HepG2 (cell line): ENCODE data around the gene DNMT3L. TPM values are rescaled to one million over a fixed set of nuclear protein-coding genes. Genes with fewer than 3 reads are reported as not detected.

Experiments used
- CCAR2 ChIP-seq: fragments of 200-400 bp; formaldehyde crosslinking; optimal IDR thresholded peaks from 2 replicates; pipeline ENCODE3; 2018; ENCODE audit warnings: low read depth, mild to moderate bottlenecking, low read length, moderate library complexity
- GTF2F1 ChIP-seq: fragments of 150-350 bp; IDR thresholded peaks from 2 replicates; pipeline ENCODE4 v1.6.1; 2014; ENCODE audit warnings: low read length
- NR2C2 ChIP-seq: sonication (generic); formaldehyde crosslinking; IDR thresholded peaks from 2 replicates; pipeline ENCODE4 v1.4.0; 2020; ENCODE audit warnings: missing genetic modification reagents, mild to moderate bottlenecking, moderate library complexity, borderline replicate concordance
- SP2 ChIP-seq: sonication (generic); formaldehyde crosslinking; IDR thresholded peaks from 2 replicates; pipeline ENCODE4 v1.5.1; 2020; ENCODE audit warnings: mild to moderate bottlenecking, missing genetic modification reagents
- SPEN ChIP-seq: sonication (generic); formaldehyde crosslinking; IDR thresholded peaks from 2 replicates; pipeline ENCODE4 v1.5.1; 2020; ENCODE audit warnings: low read depth, mild to moderate bottlenecking, missing genetic modification reagents
- TBX2 ChIP-seq: sonication (generic); formaldehyde crosslinking; IDR thresholded peaks from 2 replicates; pipeline ENCODE4 v1.5.0; 2020; ENCODE audit warnings: missing genetic modification reagents, mild to moderate bottlenecking, borderline replicate concordance
- TMF1 ChIP-seq: sonication (generic); formaldehyde crosslinking; IDR thresholded peaks from 2 replicates; pipeline ENCODE4 v1.8.1; 2022; ENCODE audit warnings: low read depth, missing genetic modification reagents
- ZBTB38 ChIP-seq: sonication (generic); formaldehyde crosslinking; IDR thresholded peaks from 2 replicates; pipeline ENCODE4 v1.5.1; 2020; ENCODE audit warnings: mild to moderate bottlenecking, missing genetic modification reagents
- ZFP90 ChIP-seq: sonication (generic); formaldehyde crosslinking; IDR thresholded peaks from 2 replicates; pipeline ENCODE4 v1.8.0; 2022; ENCODE audit warnings: missing genetic modification reagents, mild to moderate bottlenecking, inconsistent platforms, borderline replicate concordance
- ZFYVE20 ChIP-seq: sonication (generic); formaldehyde crosslinking; IDR thresholded peaks from 2 replicates; pipeline ENCODE4 v1.8.0; 2023; ENCODE audit warnings: low read depth, mild to moderate bottlenecking, moderate library complexity, missing genetic modification reagents, borderline replicate concordance
- ZNF17 ChIP-seq: sonication (generic); formaldehyde crosslinking; IDR thresholded peaks from 2 replicates; pipeline ENCODE4 v1.5.0; 2020; ENCODE audit warnings: mild to moderate bottlenecking, missing genetic modification reagents
- ZNF30 ChIP-seq: sonication (generic); formaldehyde crosslinking; IDR thresholded peaks from 2 replicates; pipeline ENCODE4 v1.5.0; 2020; ENCODE audit warnings: mild to moderate bottlenecking, missing genetic modification reagents
- ZNF562 ChIP-seq: sonication (generic); formaldehyde crosslinking; IDR thresholded peaks from 2 replicates; pipeline ENCODE4 v1.8.0; 2022; ENCODE audit warnings: missing genetic modification reagents, borderline replicate concordance
- polyA plus RNA-seq, 8 experiments: library from polyadenylated mRNA; depleted of rRNA in 3 of 8; stranded (reverse) in 7 of 8; unstranded in 1 of 8; fragments of >200 nt; fragmentation: Illumina TruSeq in 4 of 8; extraction: Trizol in 4 of 8; gene quantifications; 2 replicates each; pipeline versions ENCODE4 v1.2.1 to v1.2.3, GENCODE V29; 2011 to 2016; ENCODE audit warnings: low read depth in 4 of 8, missing spikeins in 1 of 8, mixed read lengths in 1 of 8; ENCODE audit not compliant: insufficient read depth in 1 of 8
- total RNA-seq, 5 experiments: library from RNA; depleted of rRNA; stranded (reverse); fragments of >200 nt; fragmentation: Illumina TruSeq; extraction: Trizol; gene quantifications; 2 replicates each; pipeline ENCODE4 v1.2.3, GENCODE V29; 2016; ENCODE audit warnings: low read depth in 1 of 5
- TF ChIP-seq, protein P1 (sequence below): sonication (generic); formaldehyde crosslinking; IDR thresholded peaks from 2 replicates; pipeline ENCODE4 v1.8.1; 2023; ENCODE audit warnings: mild to moderate bottlenecking, missing genetic modification reagents, borderline replicate concordance
- TF ChIP-seq, protein P2 (sequence below): sonication (generic); formaldehyde crosslinking; IDR thresholded peaks from 2 replicates; pipeline ENCODE4 v1.4.0; 2020; ENCODE audit warnings: missing genetic modification reagents, borderline replicate concordance
- TF ChIP-seq, protein P3 (sequence below): IDR thresholded peaks from 2 replicates; pipeline ENCODE4 v1.4.0; 2020; ENCODE audit warnings: mild to moderate bottlenecking, missing genetic modification reagents
- TF ChIP-seq, protein P4 (sequence below): sonication (generic); formaldehyde crosslinking; IDR thresholded peaks from 2 replicates; pipeline ENCODE4 v1.5.0; 2020; ENCODE audit warnings: mild to moderate bottlenecking, missing genetic modification reagents

DNMT3L gene
- total and polyA plus RNA-seq, 2 of the 13 experiments (the other 11 are each of a cell fraction or from before 2014, with no cell fraction given), result 0.75 to 1.7 TPM

DNA sequence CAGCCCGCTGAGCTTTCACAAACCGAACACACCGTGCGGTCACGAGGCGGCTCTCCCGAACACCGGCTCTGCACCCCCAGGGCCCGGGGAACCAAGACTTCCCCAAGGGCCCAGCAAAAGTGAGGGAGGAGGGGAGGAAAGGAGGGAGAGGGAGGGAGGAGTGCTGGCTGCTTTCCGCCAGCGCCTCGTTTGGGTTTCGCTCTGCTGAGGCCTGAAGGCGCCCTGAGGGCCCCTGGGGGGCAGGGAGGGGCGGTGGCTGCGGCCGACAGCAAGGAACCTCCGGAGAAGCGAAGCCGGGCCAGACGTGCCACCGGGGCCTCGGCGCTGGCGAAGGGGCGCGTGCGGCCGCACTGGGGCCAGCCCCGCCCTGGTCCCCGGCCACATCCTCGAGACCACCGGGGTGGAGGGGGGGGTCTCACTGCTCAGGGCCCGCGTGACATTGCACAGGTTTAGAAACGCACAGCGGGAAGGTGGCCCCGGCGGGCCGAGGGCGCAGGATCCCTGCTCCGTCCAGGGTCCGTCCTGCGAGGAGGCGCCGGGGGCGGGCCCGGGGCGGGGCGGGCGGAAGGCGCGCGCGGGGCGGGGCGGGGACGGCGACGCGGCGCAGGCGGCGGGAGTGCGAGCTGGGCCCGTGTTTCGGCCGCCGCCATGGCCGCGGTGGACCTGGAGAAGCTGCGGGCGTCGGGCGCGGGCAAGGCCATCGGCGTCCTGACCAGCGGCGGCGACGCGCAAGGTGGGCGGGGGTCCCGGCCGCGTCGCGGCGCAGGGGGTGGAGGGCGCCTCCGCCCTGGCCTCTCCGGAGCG, 38.0 kb upstream of the DNMT3L start, which contains the start of gene PFKL (continued):
- TF ChIP-seq SPEN, result peak; percentile 69
- TF ChIP-seq, protein P1, sequence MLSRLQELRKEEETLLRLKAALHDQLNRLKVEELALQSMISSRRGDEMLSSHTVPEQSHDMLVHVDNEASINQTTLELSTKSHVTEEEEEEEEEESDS (CRISPR knock-in tag), result 0 out of 2 replicates have a peak, but pooled peaks have one; percentile 46
- no peak for TF ChIP-seq ZFYVE20 (CRISPR knock-in tag)
- no peak for TF ChIP-seq ZNF562 (CRISPR knock-in tag)
- peak; percentile 18; the same call in 1 of the 2 replicates for TF ChIP-seq SP2 (CRISPR knock-in tag)
- peak; percentile 61; the same call in 1 of the 2 replicates for TF ChIP-seq TBX2
- 0 out of 2 replicates have a peak, but pooled peaks have one; percentile 52 for TF ChIP-seq ZNF30 (CRISPR knock-in tag)
- no peak for TF ChIP-seq ZNF17 (CRISPR knock-in tag)
- TF ChIP-seq, protein P2, sequence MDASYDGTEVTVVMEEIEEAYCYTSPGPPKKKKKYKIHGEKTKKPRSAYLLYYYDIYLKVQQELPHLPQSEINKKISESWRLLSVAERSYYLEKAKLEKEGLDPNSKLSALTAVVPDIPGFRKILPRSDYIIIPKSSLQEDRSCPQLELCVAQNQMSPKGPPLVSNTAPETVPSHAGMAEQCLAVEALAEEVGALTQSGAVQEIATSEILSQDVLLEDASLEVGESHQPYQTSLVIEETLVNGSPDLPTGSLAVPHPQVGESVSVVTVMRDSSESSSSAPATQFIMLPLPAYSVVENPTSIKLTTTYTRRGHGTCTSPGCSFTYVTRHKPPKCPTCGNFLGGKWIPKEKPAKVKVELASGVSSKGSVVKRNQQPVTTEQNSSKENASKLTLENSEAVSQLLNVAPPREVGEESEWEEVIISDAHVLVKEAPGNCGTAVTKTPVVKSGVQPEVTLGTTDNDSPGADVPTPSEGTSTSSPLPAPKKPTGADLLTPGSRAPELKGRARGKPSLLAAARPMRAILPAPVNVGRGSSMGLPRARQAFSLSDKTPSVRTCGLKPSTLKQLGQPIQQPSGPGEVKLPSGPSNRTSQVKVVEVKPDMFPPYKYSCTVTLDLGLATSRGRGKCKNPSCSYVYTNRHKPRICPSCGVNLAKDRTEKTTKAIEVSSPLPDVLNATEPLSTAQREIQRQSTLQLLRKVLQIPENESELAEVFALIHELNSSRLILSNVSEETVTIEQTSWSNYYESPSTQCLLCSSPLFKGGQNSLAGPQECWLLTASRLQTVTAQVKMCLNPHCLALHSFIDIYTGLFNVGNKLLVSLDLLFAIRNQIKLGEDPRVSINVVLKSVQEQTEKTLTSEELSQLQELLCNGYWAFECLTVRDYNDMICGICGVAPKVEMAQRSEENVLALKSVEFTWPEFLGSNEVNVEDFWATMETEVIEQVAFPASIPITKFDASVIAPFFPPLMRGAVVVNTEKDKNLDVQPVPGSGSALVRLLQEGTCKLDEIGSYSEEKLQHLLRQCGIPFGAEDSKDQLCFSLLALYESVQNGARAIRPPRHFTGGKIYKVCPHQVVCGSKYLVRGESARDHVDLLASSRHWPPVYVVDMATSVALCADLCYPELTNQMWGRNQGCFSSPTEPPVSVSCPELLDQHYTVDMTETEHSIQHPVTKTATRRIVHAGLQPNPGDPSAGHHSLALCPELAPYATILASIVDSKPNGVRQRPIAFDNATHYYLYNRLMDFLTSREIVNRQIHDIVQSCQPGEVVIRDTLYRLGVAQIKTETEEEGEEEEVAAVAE (CRISPR knock-in tag), result peak; percentile 40; the same call in 1 of the 2 replicates
- TF ChIP-seq, protein P3, sequence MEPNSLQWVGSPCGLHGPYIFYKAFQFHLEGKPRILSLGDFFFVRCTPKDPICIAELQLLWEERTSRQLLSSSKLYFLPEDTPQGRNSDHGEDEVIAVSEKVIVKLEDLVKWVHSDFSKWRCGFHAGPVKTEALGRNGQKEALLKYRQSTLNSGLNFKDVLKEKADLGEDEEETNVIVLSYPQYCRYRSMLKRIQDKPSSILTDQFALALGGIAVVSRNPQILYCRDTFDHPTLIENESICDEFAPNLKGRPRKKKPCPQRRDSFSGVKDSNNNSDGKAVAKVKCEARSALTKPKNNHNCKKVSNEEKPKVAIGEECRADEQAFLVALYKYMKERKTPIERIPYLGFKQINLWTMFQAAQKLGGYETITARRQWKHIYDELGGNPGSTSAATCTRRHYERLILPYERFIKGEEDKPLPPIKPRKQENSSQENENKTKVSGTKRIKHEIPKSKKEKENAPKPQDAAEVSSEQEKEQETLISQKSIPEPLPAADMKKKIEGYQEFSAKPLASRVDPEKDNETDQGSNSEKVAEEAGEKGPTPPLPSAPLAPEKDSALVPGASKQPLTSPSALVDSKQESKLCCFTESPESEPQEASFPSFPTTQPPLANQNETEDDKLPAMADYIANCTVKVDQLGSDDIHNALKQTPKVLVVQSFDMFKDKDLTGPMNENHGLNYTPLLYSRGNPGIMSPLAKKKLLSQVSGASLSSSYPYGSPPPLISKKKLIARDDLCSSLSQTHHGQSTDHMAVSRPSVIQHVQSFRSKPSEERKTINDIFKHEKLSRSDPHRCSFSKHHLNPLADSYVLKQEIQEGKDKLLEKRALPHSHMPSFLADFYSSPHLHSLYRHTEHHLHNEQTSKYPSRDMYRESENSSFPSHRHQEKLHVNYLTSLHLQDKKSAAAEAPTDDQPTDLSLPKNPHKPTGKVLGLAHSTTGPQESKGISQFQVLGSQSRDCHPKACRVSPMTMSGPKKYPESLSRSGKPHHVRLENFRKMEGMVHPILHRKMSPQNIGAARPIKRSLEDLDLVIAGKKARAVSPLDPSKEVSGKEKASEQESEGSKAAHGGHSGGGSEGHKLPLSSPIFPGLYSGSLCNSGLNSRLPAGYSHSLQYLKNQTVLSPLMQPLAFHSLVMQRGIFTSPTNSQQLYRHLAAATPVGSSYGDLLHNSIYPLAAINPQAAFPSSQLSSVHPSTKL (CRISPR knock-in tag), result peak; percentile 54; the same call in 1 of the 2 replicates
- TF ChIP-seq, protein P4, sequence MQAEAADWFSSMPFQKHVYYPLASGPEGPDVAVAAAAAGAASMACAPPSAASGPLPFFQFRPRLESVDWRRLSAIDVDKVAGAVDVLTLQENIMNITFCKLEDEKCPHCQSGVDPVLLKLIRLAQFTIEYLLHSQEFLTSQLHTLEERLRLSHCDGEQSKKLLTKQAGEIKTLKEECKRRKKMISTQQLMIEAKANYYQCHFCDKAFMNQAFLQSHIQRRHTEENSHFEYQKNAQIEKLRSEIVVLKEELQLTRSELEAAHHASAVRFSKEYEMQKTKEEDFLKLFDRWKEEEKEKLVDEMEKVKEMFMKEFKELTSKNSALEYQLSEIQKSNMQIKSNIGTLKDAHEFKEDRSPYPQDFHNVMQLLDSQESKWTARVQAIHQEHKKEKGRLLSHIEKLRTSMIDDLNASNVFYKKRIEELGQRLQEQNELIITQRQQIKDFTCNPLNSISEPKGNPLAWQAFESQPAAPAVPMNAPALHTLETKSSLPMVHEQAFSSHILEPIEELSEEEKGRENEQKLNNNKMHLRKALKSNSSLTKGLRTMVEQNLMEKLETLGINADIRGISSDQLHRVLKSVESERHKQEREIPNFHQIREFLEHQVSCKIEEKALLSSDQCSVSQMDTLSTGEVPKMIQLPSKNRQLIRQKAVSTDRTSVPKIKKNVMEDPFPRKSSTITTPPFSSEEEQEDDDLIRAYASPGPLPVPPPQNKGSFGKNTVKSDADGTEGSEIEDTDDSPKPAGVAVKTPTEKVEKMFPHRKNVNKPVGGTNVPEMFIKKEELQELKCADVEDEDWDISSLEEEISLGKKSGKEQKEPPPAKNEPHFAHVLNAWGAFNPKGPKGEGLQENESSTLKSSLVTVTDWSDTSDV (CRISPR knock-in tag), result peak; percentile 73; the same call in 1 of the 2 replicates
- TF ChIP-seq CCAR2, result no peak
- no peak for TF ChIP-seq TMF1 (CRISPR knock-in tag)
- no peak for TF ChIP-seq GTF2F1
- peak; percentile 58; the same call in 1 of the 2 replicates for TF ChIP-seq ZBTB38 (CRISPR knock-in tag)
- 0 out of 2 replicates have a peak, but pooled peaks have one; percentile 15 for TF ChIP-seq NR2C2
- TF ChIP-seq ZFP90 (CRISPR knock-in tag), result peak; percentile 55; the same call in 1 of the 2 replicates
